Activated T-helper 1 cell treated with Interleukin-2 at 50 U/mL for 16 hours (primary cell): Measurements from ENCODE around the gene RFX1.
"Not testable (repeated sequence)": the region's sequence is repeated elsewhere in the genome, so short reads cannot be mapped to it uniquely, and the experiment has no call there.

Source experiments
- DNase-seq: peaks from one replicate; pipeline ENCODE4 v3.0.0-alpha.2; 2020; ENCODE audit warnings: low read depth

RFX1 gene

DNA sequence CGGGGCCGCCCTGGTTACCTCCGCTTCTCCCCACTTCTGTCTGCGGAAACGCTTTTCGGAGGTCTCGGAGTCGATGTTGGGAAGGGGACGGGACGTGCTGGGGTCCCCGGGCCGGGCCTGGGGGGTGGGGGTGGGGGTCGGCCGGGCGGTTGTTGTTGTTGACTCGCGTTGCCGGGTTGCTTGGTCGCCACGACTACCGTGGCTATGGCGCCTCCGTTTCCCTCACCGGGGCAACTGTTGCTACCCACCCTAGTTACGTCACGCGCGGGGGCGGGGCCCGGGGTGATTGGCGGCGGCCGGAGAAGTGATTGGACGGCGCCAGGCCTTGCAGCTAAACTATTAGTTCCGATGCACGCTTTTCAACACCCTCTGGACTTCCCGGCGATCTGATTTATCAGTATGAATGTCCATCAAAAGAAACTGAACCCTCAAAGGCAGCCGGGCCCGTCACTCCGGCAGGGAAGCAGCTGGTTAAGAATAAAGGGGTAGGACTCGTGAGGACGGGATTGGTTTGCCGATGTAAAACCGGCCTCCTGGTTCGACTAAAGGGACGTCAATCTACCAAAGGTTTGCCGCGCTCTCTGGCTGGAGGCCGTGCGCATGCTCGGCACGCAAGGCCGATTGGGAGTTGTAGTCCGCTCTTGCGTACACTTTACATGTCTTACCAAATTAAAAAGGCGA, at the start of gene RFX1:
TSS of gene RFX1 (minus strand) at position 236 of the 681 bp plus-strand sequence. CDS start 12,477 bp downstream, outside the sequence.
- DNase-seq, result peak; percentile 99

DNA sequence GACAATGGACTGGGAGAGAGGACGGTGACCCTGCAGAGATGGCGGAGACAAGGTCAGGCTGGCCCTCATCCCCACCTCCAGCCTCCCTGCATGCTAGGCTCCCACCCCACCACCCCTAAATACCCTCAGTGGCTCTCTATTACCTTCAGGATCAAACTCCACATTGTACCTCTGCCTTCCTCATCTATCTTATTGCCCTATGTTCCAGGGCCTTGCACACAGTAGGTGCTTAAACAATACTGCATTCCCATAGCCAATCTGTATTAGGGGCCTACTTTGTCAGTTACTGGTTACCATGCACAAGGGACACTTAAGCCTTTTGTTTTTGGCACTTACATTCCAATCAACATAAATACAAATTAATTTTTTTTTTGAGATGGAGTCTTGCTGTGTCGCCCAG, 49.3 kb upstream of the RFX1 start:
- DNase-seq, result no peak

DNA sequence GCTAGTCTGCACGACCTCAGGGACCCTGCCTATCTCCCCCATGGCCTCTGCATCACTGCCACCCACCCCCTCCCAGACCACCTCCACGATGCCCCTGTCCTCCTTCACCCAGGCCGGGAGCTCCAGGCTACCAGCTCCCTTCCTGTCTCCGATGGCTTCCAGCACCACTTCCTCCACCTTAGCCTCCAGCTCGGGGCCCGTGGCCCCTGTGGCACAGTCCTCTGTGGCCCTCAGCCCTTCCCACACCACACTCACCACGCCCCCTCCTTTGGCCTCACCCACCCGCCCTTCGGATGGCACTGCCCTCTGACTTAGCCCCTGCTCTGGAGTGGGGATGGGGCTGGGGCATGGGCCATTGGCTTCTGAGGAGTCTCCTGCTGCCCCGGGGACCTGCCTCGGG, 48.6 kb upstream of the RFX1 start:
- no peak for DNase-seq

DNA sequence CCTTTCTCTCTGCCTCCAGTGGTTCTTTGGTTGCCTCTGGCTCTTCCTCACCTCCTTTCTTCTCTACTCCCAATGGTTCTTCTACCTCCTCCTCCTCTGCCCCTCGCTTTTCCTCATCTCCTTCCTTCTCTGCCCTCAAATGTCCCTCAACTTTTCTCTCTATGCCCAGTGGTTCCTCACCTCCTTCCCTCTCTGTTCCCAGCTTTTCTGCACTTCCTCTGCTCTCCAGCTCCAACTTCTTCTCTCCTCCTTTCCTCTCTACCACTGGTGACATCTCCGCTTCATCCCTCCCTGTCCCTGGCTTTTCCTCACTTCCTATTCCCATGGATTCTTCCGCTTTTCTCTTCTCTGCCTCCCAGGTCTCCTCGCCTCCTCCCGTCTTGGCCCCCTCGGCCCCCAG, 48.0 kb upstream of the RFX1 start:
- no peak for DNase-seq

DNA sequence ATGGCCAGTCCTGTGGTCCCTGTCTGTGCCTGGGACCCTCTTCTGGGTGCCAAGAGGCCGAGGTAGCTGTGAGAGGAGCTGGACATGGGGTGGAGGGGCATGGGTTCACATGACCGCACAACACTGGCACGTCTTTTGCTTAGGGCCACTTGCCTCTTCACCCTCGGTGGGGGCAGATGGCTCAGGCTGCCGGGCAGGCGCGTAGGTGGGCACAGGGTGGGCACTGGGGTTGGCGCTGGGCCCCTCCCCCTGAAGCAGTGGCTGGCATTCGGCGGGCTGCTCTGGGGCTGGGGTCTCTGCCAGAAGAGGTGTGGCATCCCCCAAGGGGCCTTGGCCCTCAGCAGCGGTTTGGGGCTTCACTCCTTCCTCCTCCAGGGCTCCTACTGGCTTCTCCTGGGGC, 47.4 kb upstream of the RFX1 start:
- DNase-seq, result no peak

DNA sequence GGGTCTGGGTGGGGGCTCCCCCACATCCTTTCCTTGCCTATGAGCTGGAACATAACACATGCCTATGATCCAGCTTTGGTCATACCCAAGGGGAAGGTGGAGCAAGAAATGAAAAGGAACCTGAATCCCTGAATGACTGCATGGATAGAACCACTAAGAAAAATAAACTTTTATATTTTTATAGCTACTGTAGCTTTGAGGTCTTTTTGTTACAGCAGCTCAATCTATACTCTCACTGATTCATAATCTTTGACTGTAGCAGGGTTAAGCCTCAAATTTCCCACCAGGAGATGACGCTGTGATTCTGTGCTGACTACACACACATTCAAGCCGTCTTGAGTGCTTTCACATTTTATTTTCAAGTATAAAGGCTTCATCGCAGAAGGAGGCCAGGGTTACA, 46.9 kb upstream of the RFX1 start:
- DNase-seq, result no peak

DNA sequence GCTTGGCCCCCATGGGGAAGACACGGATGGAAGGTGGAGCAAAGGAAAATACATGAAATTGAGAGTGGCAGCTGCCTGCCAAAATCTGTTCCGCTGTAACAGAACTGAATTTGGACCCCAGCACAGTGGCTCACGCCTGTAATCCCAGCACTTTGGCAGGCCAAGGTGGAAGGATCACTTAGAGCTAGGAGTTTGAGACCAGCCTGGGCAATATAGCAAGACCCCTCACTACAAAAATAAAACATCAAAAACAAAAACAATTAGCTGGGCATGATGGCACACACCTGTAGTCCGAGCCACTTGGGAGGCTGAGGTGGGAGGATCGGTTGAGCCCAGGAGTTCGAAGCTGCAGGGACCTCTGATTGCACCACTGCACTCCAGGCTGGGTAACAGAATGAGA, 46.4 kb upstream of the RFX1 start:
- no peak for DNase-seq

DNA sequence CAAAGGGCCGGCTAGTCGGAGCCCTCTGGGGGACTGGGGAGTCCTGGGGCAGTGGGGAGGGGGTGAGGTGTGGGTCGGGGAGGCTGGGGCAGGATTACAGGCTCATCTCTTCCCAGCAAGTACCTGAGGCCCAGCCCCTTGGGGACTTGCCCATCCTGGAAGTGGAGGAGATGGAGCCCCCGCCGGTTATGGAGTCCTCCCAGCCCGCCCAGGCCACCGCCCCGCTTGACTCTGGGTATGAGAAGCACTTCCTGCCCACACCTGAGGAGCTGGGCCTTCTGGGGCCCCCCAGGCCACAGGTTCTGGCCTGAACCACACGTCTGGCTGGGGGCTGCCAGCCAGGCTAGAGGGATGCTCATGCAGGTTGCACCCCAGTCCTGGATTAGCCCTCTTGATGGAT, 45.9 kb upstream of the RFX1 start:
- no peak for DNase-seq

DNA sequence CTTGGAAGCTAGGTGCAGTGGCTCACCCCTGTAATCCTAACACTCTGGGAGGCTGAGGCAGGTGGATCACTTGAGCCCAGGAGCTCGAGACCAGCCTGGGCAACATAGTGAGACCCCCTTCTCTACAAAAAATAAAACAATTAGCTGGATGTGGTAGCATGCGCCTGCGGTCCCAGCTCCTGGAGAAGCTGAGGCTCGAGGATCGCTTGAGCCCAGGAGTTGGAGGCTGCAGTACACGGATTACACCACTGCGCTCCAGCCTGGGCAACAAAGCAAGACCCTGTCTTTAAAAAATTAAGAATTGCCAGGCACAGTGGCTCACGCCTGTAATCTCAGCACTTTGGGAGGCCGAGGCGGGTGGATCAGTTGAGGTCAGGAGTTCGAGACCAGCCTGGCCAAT, 44.8 kb upstream of the RFX1 start:
- not testable (repeated sequence) for DNase-seq

DNA sequence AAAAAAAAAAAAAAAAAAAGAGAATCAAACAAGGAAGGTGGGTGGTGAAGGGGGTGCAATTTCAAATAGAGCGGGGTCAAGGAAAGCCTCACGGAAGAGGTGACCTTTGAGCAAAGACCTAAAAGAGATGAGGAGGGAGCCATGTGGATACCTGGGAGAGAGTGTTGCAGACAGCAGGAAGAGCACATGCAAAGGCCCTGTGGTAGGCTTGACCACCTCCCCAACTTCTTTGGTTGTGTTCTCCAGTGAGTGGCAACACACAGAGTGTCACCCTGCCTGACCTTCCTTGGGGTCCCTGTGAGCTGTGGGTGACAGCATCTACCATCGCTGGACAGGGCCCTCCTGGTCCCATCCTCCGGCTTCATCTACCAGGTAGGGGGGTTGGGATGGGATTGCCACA, 44.4 kb upstream of the RFX1 start:
- no peak for DNase-seq

DNA sequence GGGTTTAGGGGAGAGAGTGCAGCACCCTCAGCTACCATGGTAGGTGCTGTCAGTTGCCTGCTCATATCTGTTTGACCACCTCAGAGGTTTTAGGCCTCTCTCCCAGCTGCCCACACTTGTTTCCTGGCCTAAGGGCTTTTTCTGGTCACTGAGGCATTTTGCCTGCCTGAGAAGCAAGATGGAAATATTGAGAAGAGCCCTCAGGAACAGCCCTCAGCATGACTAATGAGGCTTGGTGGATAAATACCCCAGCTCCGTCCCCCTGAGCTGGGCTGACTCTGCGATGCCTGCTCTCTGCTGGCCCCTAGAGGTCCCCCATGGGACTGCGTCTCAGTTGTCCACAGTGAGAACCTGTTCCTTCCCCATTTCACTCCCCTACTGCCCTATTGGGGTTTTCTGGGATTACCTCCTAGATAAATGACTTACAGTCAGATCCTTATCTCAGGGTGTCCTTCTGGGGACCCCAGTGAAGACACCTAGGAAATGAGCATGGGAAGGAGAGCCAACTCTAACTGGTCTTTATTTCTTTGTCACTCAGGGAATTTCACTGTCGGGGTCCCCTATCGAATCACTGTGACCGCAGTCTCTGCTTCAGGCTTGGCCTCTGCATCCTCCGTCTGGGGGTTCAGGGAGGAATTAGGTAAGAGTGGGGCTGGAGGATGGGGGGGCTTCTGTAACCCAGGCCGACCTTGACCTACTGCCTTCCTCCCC, 42.5 kb upstream of the RFX1 start:
- DNase-seq, result peak; percentile 56

DNA sequence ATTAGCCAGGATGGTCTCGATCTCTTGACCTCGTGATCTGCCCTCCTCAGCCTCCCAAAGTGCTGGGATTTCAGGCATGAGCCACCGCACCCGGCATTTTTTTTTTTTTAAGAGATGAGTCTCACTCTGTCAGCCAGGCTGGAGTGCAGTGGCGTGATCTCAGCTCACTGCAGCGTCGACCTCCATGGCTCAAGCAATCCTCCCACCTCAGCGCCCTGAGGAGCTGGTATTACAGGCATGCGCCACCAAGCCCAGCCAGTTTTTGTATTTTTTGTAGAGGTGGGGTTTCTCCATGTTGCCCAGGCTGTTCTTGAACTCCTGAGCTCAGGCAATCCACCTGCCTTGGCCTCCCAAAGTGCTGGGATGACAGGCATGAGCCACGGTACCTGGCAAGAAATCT, 41.7 kb upstream of the RFX1 start:
- DNase-seq, result not testable (repeated sequence)

DNA sequence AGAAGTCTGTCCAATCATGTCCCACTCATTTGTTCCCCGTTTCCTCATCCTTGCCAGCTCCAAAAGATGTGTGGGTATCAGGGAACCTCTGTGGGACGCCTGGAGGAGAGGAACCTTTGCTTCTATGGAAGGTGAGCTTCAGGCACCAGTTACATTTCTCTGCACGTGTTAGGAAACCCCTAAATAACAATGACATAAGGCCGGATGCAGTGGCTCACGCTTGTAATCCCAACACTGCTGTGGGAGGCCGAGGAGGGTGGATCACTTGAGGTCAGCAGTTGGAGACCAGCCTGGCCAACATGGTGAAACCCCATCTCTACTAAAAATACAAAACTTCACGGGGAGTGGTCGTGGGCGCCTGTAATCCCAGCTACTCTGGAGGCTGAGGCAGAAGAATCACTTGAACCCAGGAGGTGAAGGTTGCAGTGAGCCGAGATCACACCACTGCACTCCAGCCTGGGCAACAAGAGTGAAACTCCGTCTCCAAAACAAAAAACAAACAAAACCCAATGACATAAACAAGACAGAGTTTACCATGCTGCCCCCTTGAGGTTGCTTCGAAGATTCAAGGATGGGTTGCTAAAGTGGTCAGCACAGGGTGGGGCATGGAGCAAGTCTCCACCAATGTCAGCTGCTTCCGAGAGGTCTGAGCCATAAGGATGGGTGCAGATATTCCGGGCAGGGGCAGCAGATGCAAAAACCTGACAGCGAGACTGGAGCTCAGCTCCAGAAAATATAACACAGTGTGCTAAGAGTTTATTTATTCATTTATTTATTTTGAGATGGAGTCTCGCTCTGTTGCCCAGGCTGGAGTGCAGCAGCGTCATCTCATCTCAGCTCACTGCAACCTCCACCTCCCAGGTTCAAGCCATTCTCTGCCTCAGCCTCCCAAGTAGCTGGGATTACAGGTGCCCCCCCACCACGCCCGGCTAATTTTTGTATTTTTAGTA, 36.8 kb upstream of the RFX1 start:
- not testable (repeated sequence) for DNase-seq

DNA sequence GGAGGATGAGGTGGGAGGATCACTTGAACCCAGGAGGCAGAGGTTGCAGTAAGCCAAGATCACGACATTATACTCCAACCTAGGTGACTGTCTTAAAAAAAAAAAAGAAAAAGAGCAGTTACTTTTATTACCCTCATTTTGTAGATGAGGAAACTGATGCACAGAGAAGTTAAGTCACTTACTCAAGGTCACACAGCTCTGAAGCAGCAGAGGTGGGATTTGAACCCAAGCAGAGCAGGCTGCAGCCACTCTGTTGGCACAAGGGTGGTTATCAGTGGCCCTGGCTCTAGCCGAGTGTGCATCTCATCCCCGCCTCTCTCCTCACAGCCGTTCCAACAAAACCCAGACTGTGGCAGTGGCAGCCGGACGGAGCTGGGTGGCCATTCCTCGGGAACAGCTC, 33.1 kb upstream of the RFX1 start:
- no peak for DNase-seq

DNA sequence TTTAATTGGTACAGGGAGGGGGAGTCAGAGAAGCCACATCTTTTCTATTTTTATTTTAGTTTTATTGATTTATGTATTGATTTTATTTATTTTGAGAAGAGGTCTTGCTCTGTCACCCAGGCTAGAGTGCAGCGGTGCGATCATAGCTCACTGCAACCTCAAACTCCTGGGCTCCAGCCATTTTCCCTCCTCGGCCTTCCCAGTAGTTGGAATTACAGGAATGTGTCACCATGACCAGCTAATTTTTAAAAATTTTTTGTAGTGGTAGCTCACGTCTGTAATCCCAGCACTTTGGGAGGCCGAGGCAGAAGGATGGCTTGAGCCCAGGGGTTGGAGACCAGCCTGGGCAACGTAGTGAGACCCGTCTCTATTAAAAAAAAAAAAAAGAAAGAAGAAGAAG, 29.6 kb upstream of the RFX1 start:
- DNase-seq, result no peak

DNA sequence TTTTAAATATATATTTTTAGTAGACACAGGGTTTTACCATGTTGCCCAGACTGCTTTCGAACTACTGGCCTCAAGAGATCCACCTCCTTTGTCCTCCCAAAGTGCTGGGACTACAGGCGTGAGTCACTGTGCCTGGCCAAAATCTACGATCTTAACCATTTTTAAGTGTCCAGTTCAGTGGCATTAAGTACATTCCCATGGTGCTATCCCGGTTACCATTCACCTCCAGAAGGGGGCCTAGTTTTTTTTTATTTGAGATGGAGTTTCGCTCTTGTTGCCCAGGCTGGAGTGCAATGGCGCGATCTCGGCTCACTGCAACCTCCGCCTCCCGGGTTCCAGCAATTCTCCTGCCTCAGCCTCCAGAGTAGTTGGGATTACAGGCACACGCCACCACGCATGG, 29.0 kb upstream of the RFX1 start:
- not testable (repeated sequence) for DNase-seq

DNA sequence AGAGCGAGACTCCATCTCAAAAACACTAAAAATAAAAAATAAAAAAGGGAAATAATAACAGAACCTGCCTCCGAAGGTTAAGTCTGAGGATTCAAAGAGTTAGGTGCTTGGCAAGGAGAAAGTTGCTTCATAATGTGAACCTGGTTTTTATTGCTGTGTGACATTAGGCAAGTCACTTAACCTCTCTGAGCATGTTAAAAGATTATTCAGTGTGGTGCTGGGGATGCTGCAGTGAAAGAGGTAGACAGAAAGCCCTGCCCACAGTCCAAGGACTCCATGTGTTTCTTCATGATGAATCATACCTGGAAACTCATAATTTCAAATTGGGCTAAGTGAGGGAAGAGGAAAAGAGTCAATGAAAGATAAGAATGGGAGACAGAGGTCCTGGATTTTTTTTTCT, 27.8 kb upstream of the RFX1 start:
- DNase-seq, result no peak

DNA sequence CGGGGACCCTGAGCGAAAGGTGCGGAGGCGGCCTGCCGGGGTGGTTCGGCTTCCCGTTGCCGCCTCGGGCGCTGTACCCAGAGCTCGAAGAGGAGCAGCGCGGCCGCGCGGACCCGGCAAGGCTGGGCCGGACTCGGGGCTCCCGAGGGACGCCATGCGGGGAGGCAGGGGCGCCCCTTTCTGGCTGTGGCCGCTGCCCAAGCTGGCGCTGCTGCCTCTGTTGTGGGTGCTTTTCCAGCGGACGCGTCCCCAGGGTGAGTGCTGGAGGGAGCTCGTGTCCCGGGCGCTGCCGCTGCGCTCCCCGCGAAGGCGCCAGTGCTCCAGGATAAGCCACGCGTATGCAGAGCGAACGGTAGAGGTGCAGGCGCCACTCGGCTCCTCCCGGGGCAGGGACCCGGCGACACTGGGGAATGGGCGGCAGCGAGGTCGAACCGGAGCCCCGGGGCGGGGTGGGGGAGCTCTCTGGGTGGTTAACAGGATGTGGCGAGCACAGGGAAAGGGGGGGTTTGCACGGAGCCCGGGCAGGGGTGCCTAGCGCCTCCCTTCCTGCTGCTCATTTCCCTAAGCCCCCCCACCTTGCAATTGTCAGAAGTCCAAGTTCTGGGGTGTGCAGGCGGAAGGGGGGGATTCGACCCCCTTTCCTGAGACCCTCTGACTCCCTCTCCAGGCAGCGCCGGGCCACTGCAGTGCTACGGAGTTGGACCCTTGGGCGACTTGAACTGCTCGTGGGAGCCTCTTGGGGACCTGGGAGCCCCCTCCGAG, 25.8 kb upstream of the RFX1 start, which contains the start of gene IL27RA:
TSS of gene IL27RA (plus strand) at position 44 of the 762 bp plus-strand sequence. CDS start at position 155, 111 bp downstream.
- DNase-seq, result peak; percentile 82

DNA sequence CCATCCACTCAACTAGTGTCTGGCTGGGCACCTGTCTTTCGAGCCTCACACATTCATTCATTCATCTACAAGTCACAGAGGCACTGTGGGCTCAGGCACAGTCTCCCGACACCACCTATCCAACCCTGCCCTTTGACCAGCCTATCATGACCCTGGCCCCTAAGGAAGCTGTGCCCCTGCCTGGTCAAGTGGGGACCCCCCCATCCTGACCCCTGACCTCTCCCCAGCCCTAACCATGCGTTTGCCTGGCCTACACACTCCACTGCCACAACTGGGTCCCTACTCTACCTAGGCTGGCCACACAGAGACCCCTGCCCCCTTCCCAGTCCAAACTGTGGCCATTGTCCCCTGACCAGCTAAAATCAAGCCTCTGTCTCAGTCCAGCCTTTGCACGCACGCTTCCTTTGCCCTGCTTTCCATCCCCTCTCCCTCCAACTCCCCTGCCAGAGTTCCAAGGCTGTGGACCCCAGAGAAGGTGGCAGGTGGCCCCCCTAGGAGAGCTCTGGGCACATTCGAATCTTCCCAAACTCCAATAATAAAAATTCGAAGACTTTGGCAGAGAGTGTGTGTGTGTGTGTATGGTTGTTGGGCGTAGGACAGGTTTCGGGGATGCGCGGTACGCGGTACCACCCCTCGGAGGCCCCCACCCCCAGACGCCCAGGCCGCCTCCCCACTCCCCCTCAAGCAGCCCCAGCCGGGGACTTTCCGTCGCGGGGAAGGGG, 25.0 kb upstream of the RFX1 start:
- DNase-seq, result no peak

DNA sequence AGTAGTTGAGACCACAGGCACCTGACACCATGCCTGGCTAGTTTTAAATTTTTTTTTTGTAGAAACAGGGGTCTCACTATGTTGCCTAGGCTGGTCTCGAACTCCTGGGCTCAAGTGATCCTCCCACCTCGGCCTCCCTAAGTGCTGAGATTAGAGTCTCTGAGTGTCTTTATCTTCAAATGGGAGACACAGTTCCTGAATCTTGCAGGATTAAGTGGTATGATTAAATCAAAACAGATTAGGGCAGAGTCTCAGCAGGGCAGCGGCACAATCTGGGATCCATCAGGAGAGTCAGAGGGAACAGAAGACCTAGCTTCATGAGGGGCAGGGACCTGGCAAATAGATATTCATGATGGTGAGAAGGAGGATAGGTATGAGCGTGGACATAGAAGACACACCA, 22.8 kb upstream of the RFX1 start:
- no peak for DNase-seq

DNA sequence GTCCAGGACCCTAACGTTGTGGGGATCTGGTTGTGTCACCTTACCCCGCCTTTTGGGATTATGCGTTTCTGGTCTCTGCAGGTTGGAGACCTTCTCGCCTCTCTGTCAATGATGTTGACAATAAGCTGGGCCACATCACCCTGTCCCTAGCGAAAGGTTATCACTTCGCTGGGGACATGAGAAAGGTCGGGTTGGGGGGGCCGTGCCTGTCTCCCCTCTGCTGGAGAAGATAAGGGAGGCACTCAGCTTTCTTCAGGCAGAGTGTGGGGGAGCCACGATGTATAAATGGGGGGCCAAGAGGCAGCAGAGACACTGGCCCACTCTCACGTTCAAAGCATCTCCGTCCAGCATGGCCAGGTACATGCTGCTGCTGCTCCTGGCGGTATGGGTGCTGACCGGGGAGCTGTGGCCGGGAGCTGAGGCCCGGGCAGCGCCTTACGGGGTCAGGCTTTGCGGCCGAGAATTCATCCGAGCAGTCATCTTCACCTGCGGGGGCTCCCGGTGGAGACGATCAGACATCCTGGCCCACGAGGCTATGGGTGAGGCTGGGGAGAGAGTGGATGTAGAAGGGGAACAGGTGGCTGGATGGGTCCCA, 21.8 kb upstream of the RFX1 start, which contains the start of gene RLN3:
TSS of gene RLN3 (plus strand) at position 293 of the 595 bp plus-strand sequence. CDS start at position 350, 57 bp downstream.
- no peak for DNase-seq
